MCF 10A (cell line): ENCODE results near the gene CMYA5. TPM values are rescaled to one million over a fixed set of nuclear protein-coding genes. Genes with fewer than 3 reads are reported as not detected.
A peak's percentile ranks its signal among the peaks of the same experiment; 100 is the strongest.
"Not testable (repeated sequence)": the region's sequence is repeated elsewhere in the genome, so short reads cannot be mapped to it uniquely, and the experiment has no call there.

Source experiments
- BruUV-seq: library from RNA; stranded (reverse); fragments of 400-500 nt; replicated peaks from 2 replicates; lab custom pipeline; 2021; lab: Mats Ljungman, UMichigan
- CTCF ChIA-PET: fragments of 300-600 bp; sonication (Branson Sonifier 250); formaldehyde crosslinking; extraction: SDS; loops from one replicate; lab custom pipeline; 2021; ENCODE audit warnings: antibody characterized with exemption, inconsistent platforms; lab: Yijun Ruan, JAX
- POLR2A ChIA-PET: fragments of 300-600, 350-650 bp; sonication (Branson Sonifier 250); formaldehyde crosslinking; extraction: SDS; loops from one replicate; lab custom pipeline; 2020; ENCODE audit warnings: antibody characterized with exemption, inconsistent platforms; lab: Yijun Ruan, JAX
- DNase-seq: peaks from one replicate; pipeline ENCODE4 v3.0.0-alpha.2; 2018; ENCODE audit not compliant: unreplicated experiment
- H3K27ac Mint-ChIP-seq: one replicate; pipeline ENCODE4 v1.8.0; 2022; ENCODE audit warnings: mild to moderate bottlenecking, low read depth, mixed read lengths; ENCODE audit not compliant: unreplicated experiment
- H3K27me3 Mint-ChIP-seq: one replicate; pipeline ENCODE4 v1.8.0; 2022; ENCODE audit warnings: mixed read lengths; ENCODE audit not compliant: insufficient read depth, unreplicated experiment
- H3K36me3 Mint-ChIP-seq: one replicate; pipeline ENCODE4 v1.8.0; 2022; ENCODE audit warnings: mild to moderate bottlenecking, moderate library complexity, mixed read lengths; ENCODE audit not compliant: insufficient read depth, unreplicated experiment
- H3K4me1 Mint-ChIP-seq: one replicate; pipeline ENCODE4 v1.8.0; 2022; ENCODE audit warnings: mixed read lengths; ENCODE audit not compliant: insufficient read depth, unreplicated experiment
- H3K4me3 Mint-ChIP-seq: one replicate; pipeline ENCODE4 v1.8.0; 2022; ENCODE audit warnings: mild to moderate bottlenecking, moderate library complexity, mixed read lengths; ENCODE audit not compliant: unreplicated experiment
- H3K9me3 Mint-ChIP-seq: one replicate; pipeline ENCODE4 v1.8.0; 2022; ENCODE audit warnings: mixed read lengths; ENCODE audit not compliant: unreplicated experiment
- CTCF ChIP-seq: fragments of 200-600 bp; IDR thresholded peaks from one replicate; pipeline ENCODE4 v1.8.0; 2022; ENCODE audit warnings: antibody characterized with exemption, mild to moderate bottlenecking; ENCODE audit not compliant: unreplicated experiment
- intact Hi-C: fragments of 100-400 bp; cut with micrococcal nuclease; formaldehyde crosslinking; loops from 2 replicates; pipeline ENCODE4 v1.14.1; 2022
- total RNA-seq: library from RNA; stranded (reverse); gene quantifications from 2 replicates; pipeline ENCODE4 v1.2.3, GENCODE V29; 2022

CMYA5 gene
- total RNA-seq, 1 experiment from 2014 or later: 0.61 TPM

- Mint-ChIP-seq H3K27me3 (no peaks in the 10 kb centered on the region), H3K27ac (peak overlapping the region; percentile 63)
- intact Hi-C loops: loop anchor here (1.0 to 2.0 kb wide), 2 partner anchors 156 to 380 kb away; no protein-coding TSS in a partner anchor
Observed at GRCh38 chr5:79702606-79703380, 13.2 kb downstream of the CMYA5 start.

GRCh38 chr5:79703381-79703645 is 13.7 kb downstream of the CMYA5 start:
- DNase-seq: no peak
- Mint-ChIP-seq H3K36me3 (no peaks in the 10 kb centered on the region), H3K27me3 (no peaks in the 10 kb centered on the region), H3K27ac (no peak overlapping the region), H3K9me3 (no peaks in the 10 kb centered on the region), H3K4me1 (peaks cover 10% of the 10 kb centered on the region), H3K4me3 (no peak overlapping the region)
- intact Hi-C loops: loop anchor here (1.0 to 2.0 kb wide), 2 partner anchors 155 to 379 kb away; no protein-coding TSS in a partner anchor
- POLR2A ChIA-PET: interaction anchor here (0.6 to 2.8 kb wide), 2 partner anchors 9 to 509 kb away, joined by 3 to 8 read pairs; no protein-coding TSS in a partner anchor
- BruUV-seq: no TSS peak
- CTCF ChIA-PET: interaction anchor here (0.6 to 2.2 kb wide), 8 partner anchors 9 to 380 kb away, joined by 3 to 12 read pairs (median 6); no protein-coding TSS in a partner anchor
- TF ChIP-seq CTCF: no peak

More at GRCh38 chr5:79702606-79703380, 13.2 kb downstream of the CMYA5 start:
- ChIA-PET POLR2A (interaction anchor here (0.6 kb wide), 1 partner anchor 509 kb away, joined by 3 read pairs; no protein-coding TSS in a partner anchor), CTCF (interaction anchor here (0.6 to 2.2 kb wide), 11 partner anchors 9 to 382 kb away, joined by 3 to 12 read pairs (median 5); no protein-coding TSS in a partner anchor)
- TF ChIP-seq CTCF: peak; percentile 43
- H3K9me3 Mint-ChIP-seq: no peaks in the 10 kb centered on the region
- H3K4me1 Mint-ChIP-seq: peaks cover 10% of the 10 kb centered on the region
- BruUV-seq: no TSS peak
- no peak overlapping the region for H3K4me3 Mint-ChIP-seq
- DNase-seq: peak; percentile 60
- H3K36me3 Mint-ChIP-seq: no peaks in the 10 kb centered on the region

GRCh38 chr5:79704553-79704952 is 14.9 kb downstream of the CMYA5 start:
- ChIA-PET CTCF (interaction anchor here (0.9 to 2.0 kb wide), 3 partner anchors 153 to 379 kb away, joined by 3 to 12 read pairs (median 3); no protein-coding TSS in a partner anchor), POLR2A (interaction anchor here (2.8 kb wide), 1 partner anchor 10 kb away, joined by 8 read pairs; no protein-coding TSS in a partner anchor)
- TF ChIP-seq CTCF: no peak
- Mint-ChIP-seq H3K4me3 (no peak overlapping the region), H3K36me3 (no peaks in the 10 kb centered on the region), H3K4me1 (peaks cover 10% of the 10 kb centered on the region), H3K9me3 (no peaks in the 10 kb centered on the region), H3K27me3 (no peaks in the 10 kb centered on the region), H3K27ac (no peak overlapping the region)
- BruUV-seq: no TSS peak
- intact Hi-C loops: no loop called here
- no peak for DNase-seq

GRCh38 chr5:79705632-79706031 is 16.0 kb downstream of the CMYA5 start:
- BruUV-seq: no TSS peak
- no peaks in the 10 kb centered on the region for H3K36me3 Mint-ChIP-seq
- CTCF ChIA-PET: interaction anchor here (0.9 to 1.3 kb wide), 3 partner anchors 13 to 378 kb away, joined by 3 to 4 read pairs (median 3); no protein-coding TSS in a partner anchor
- H3K27me3 Mint-ChIP-seq: no peaks in the 10 kb centered on the region
- no peak for DNase-seq
- no peak for TF ChIP-seq CTCF
- no peak overlapping the region for H3K4me3 Mint-ChIP-seq
- no peak overlapping the region for H3K27ac Mint-ChIP-seq
- intact Hi-C loops: no loop called here
- peaks cover 10% of the 10 kb centered on the region for H3K4me1 Mint-ChIP-seq
- no peaks in the 10 kb centered on the region for H3K9me3 Mint-ChIP-seq
- POLR2A ChIA-PET: interaction anchor here (2.8 kb wide), 1 partner anchor 11 kb away, joined by 8 read pairs; no protein-coding TSS in a partner anchor

- POLR2A ChIA-PET: interaction anchor here (2.8 kb wide), 1 partner anchor 12 kb away, joined by 8 read pairs; no protein-coding TSS in a partner anchor
- H3K9me3 Mint-ChIP-seq, H3K36me3 Mint-ChIP-seq, CTCF ChIA-PET, intact Hi-C loops, H3K4me1 Mint-ChIP-seq, H3K27me3 Mint-ChIP-seq, H3K27ac Mint-ChIP-seq, BruUV-seq, H3K4me3 Mint-ChIP-seq, DNase-seq: not testable (repeated sequence)
Observed at GRCh38 chr5:79706317-79706716, 16.7 kb downstream of the CMYA5 start.
